Heart left ventricle (tissue), 16 donors: Measurements from ENCODE around the gene KCNK1. TPM values are rescaled to one million over a fixed set of nuclear protein-coding genes. Genes with fewer than 3 reads are reported as not detected.

Source experiments
- ATAC-seq, 4 donors: fragments of 200-7000 bp; cut with Tn5 transposase; one replicate each; pipeline ENCODE4 v1.9.1; 2020 to 2022; ENCODE audit warnings: moderate library complexity in 4 of 4, mild to moderate bottlenecking in 3 of 4, moderate number of reproducible peaks in 1 of 4
- DNase-seq, 5 donors: peaks; one replicate each; pipeline ENCODE4 v3.0.0-alpha.2; 2020
- H3K27ac ChIP-seq, 12 donors: fragments of 200-600 bp; sonication (generic) in 4 of 12; one replicate each; pipeline versions ENCODE4 v1.5.0 to v1.8.0; 2016 to 2022; ENCODE audit warnings: mild to moderate bottlenecking in 2 of 12
- H3K27me3 ChIP-seq, 9 donors: fragments of 200-600 bp; sonication (generic) in 2 of 9; one replicate each; pipeline versions ENCODE4 v1.5.1 to v1.8.0; 2016 to 2022; ENCODE audit warnings: mild to moderate bottlenecking in 3 of 9
- H3K36me3 ChIP-seq, 9 donors: fragments of 200-600 bp; sonication (generic) in 2 of 9; one replicate each; pipeline versions ENCODE4 v1.5.0 to v1.8.0; 2018 to 2022; ENCODE audit warnings: mild to moderate bottlenecking in 2 of 9
- H3K4me1 ChIP-seq, 12 donors: fragments of 200-600 bp; sonication (generic) in 4 of 12; one replicate each; pipeline versions ENCODE4 v1.5.0 to v1.8.0; 2016 to 2022; ENCODE audit warnings: mild to moderate bottlenecking in 3 of 12
- H3K4me3 ChIP-seq, 12 donors: fragments of 200-600 bp; sonication (generic) in 4 of 12; one replicate each; pipeline versions ENCODE4 v1.5.0 to v1.8.0; 2017 to 2022; ENCODE audit warnings: mild to moderate bottlenecking in 9 of 12, moderate library complexity in 4 of 12
- H3K9me3 ChIP-seq, 12 donors: fragments of 200-600 bp; sonication (generic) in 4 of 12; one replicate each; pipeline versions ENCODE4 v1.5.0 to v1.8.0; 2016 to 2022; ENCODE audit warnings: mild to moderate bottlenecking in 1 of 12
- POLR2A ChIP-seq, 2 donors: fragments of 450-650 bp; IDR thresholded peaks; one replicate each; pipeline ENCODE4 v1.6.1; 2017; ENCODE audit warnings: antibody characterized with exemption in 2 of 2, mild to moderate bottlenecking in 2 of 2, moderate library complexity in 2 of 2
- WGBS, 4 donors: extraction: QIAGEN DNeasy Blood & Tissue Kit in 2 of 4; methylation state at CpG; one replicate each; pipeline versions ENCODE4 v1.1.5 to v1.1.7; 2013 to 2018; 5-methylcytosine and 5-hydroxymethylcytosine counted together
- intact Hi-C, 10 donors: fragments of 100-400 bp; cut with DNase I; formaldehyde crosslinking; loops; one replicate each; pipeline versions ENCODE4 v1.11.1 to v1.14.2; 2022
- polyA plus RNA-seq, 2 donors: library from polyadenylated mRNA; stranded (reverse); fragments of 200-250 nt; gene quantifications; one replicate each; pipeline ENCODE4 v1.2.3, GENCODE V29; 2013
- total RNA-seq, 9 donors: library from RNA; depleted of rRNA in 2 of 9; stranded (reverse); fragments of >200 nt in 2 of 9; fragmentation: NEBNext Ultra II Directional in 3 of 9; extraction: Animal tissue kit (Norgen Biotek cat#: 25700) in 3 of 9; gene quantifications; one replicate each; pipeline versions ENCODE4 v1.1.0 to v1.2.4, GENCODE V29; 2016 to 2023
- TF ChIP-seq, protein P1 (sequence below), 12 donors: fragments of 200-600 bp; sonication (generic) in 4 of 12; IDR thresholded peaks; one replicate each; pipeline versions ENCODE4 v1.5.0 to v1.8.0; 2018 to 2022; ENCODE audit warnings: antibody characterized with exemption in 12 of 12, mild to moderate bottlenecking in 5 of 12
- donor health status: ischemic (EF 13 %, LVEDD 7.1; RV severe dilation, severe dysfunction).
- donor health status: healthy with polysubstance abuse.
- donor health status: DM: no; HTN: yes; CAD: no.
- donor health status: DM: no; HTN: no; CAD: no.
- donor health status: ischemic (EF 25% LVEDD 6.9; RV normal size, moderate dysfunction).
- donor health status: ischemic (EF 25% LVEDD 5.7; RV mildly dilated, moderate dysfunction).
- donor health status: healthy.
- donor health status: DM: yes; HTN: yes; CAD: no.
- donor health status: ischemic (EF 35%, LVEDD 5.7; RV mildly dilated, moderate dysfunction).
- donor health status: nonischemic (EF 11% LVEDD 7.7; RV severe dilation, severe dysfunction).
- donor health status: DM: yes; HTN: yes; CAD: no.
- donor health status: PGD.
- donor health status: ischemic (EF 29% LVEDD 5.4; RV normal size, mild dysfunction).
- donor health status: nonischemic (EF 23%, LVEDD 6.1; RV moderate dilation, normal function).

The KCNK1 gene
- total and polyA plus RNA-seq, 11 donors: 5.9 to 28.3 (median 10.5) TPM

GRCh38 chr1:233569636-233570035 is 44.3 kb upstream of the KCNK1 start:
- Histone ChIP-seq H3K4me1 (no peaks in the 10 kb centered on the region), H3K27ac (no peak overlapping the region), H3K9me3 (peaks cover 0 to 19% (median 4%) of the 10 kb centered on the region in 12 donors), H3K36me3 (no peaks in the 10 kb centered on the region), H3K27me3 (no peaks in the 10 kb centered on the region), H3K4me3 (no peak overlapping the region)
- intact Hi-C loops: no loop called here
- DNase-seq (no peak), ATAC-seq (no peak)
- no peak for TF ChIP-seq POLR2A (IDR thresholded peaks at IDR 0.05)
- TF ChIP-seq, protein P1, sequence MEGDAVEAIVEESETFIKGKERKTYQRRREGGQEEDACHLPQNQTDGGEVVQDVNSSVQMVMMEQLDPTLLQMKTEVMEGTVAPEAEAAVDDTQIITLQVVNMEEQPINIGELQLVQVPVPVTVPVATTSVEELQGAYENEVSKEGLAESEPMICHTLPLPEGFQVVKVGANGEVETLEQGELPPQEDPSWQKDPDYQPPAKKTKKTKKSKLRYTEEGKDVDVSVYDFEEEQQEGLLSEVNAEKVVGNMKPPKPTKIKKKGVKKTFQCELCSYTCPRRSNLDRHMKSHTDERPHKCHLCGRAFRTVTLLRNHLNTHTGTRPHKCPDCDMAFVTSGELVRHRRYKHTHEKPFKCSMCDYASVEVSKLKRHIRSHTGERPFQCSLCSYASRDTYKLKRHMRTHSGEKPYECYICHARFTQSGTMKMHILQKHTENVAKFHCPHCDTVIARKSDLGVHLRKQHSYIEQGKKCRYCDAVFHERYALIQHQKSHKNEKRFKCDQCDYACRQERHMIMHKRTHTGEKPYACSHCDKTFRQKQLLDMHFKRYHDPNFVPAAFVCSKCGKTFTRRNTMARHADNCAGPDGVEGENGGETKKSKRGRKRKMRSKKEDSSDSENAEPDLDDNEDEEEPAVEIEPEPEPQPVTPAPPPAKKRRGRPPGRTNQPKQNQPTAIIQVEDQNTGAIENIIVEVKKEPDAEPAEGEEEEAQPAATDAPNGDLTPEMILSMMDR (IDR thresholded peaks at IDR 0.05): no peak

- 48 to 60% (median 56%) methylated on average over 3 of the region's 3 CpGs for WGBS, 4 donors
- ATAC-seq (no peak), DNase-seq (no peak)
- Histone ChIP-seq H3K36me3 (no peaks in the 10 kb centered on the region), H3K27me3 (no peaks in the 10 kb centered on the region), H3K4me3 (no peak overlapping the region), H3K9me3 (peaks cover 0 to 13% (median 2%) of the 10 kb centered on the region in 12 donors), H3K27ac (no peak overlapping the region), H3K4me1 (no peaks in the 10 kb centered on the region)
- intact Hi-C loops: no loop called here
- no peak for TF ChIP-seq POLR2A (IDR thresholded peaks at IDR 0.05)
- TF ChIP-seq, protein P1 (IDR thresholded peaks at IDR 0.05): no peak
Observed at GRCh38 chr1:233570216-233570615, 43.7 kb upstream of the KCNK1 start.

- no peaks in the 10 kb centered on the region for H3K36me3 ChIP-seq
- H3K4me1 ChIP-seq: no peaks in the 10 kb centered on the region
- 76 to 89% (median 87%) methylated on average over 4 of the region's 4 CpGs for WGBS, 4 donors
- no peak for TF ChIP-seq POLR2A (IDR thresholded peaks at IDR 0.05)
- TF ChIP-seq, protein P1 (IDR thresholded peaks at IDR 0.05): no peak
- H3K9me3 ChIP-seq: peaks cover 0 to 9% (median 0%) of the 10 kb centered on the region in 12 donors
- no peak overlapping the region for H3K27ac ChIP-seq
- no peak for ATAC-seq
- intact Hi-C loops: no loop called here
- DNase-seq: no peak
- no peak overlapping the region for H3K4me3 ChIP-seq
- H3K27me3 ChIP-seq: no peaks in the 10 kb centered on the region
Observed at GRCh38 chr1:233570706-233571105, 43.2 kb upstream of the KCNK1 start.

GRCh38 chr1:233572896-233573295 is 41.0 kb upstream of the KCNK1 start:
- 91 to 94% (median 93%) methylated on average over 4 of the region's 4 CpGs for WGBS, 4 donors
- ATAC-seq (no peak), DNase-seq (no peak)
- no peaks in the 10 kb centered on the region for H3K36me3 ChIP-seq
- TF ChIP-seq, protein P1 (IDR thresholded peaks at IDR 0.05): no peak
- no peak for TF ChIP-seq POLR2A (IDR thresholded peaks at IDR 0.05)
- intact Hi-C loops: no loop called here
- no peaks in the 10 kb centered on the region for H3K9me3 ChIP-seq
- no peak overlapping the region for H3K27ac ChIP-seq
- no peak overlapping the region for H3K4me3 ChIP-seq
- H3K4me1 ChIP-seq: no peaks in the 10 kb centered on the region
- H3K27me3 ChIP-seq: no peaks in the 10 kb centered on the region
